IMR-90 (cell line): ENCODE measurements around the gene SH2B2. TPM values are rescaled to one million over a fixed set of nuclear protein-coding genes. Genes with fewer than 3 reads are reported as not detected.
"Not testable (repeated sequence)": the region's sequence is repeated elsewhere in the genome, so short reads cannot be mapped to it uniquely, and the experiment has no call there.

Experiments used
- ATAC-seq: fragments of 200-7000 bp; cut with Tn5 transposase; 2 replicates; pipeline ENCODE4 v1.9.1; 2020; ENCODE audit warnings: low read depth, mild to moderate bottlenecking, moderate library complexity
- BruUV-seq: library from RNA; stranded (reverse); fragments of 400-500 nt; replicated peaks from 2 replicates; lab custom pipeline; 2021; lab: Mats Ljungman, UMichigan
- CTCF ChIA-PET: fragments of 300-600 bp; formaldehyde crosslinking; extraction: SDS; loops from one replicate; lab custom pipeline; 2021; ENCODE audit warnings: antibody characterized with exemption; lab: Yijun Ruan, JAX
- POLR2A ChIA-PET: fragments of 300-600 bp; sonication (Branson Sonifier 250); formaldehyde crosslinking; loops from one replicate; lab custom pipeline; 2022; ENCODE audit warnings: antibody characterized with exemption; ENCODE audit not compliant: unreplicated experiment; lab: Charles Lee
- DNase-seq: peaks from one replicate; pipeline ENCODE4 v3.0.0; 2013
- H2AFZ ChIP-seq: replicated peaks from 2 replicates; pipeline ENCODE3; 2013; ENCODE audit warnings: low read length, mild to moderate bottlenecking; ENCODE audit not compliant: poor library complexity
- H2AK5ac ChIP-seq: 2 replicates; pipeline ENCODE4 v1.6.1; 2013; ENCODE audit warnings: low read depth, low read length, inconsistent platforms
- H2AK9ac ChIP-seq: replicated peaks from 2 replicates; pipeline ENCODE3; 2013; ENCODE audit warnings: mild to moderate bottlenecking, low read depth, low read length, moderate library complexity; ENCODE audit not compliant: poor library complexity
- H2BK120ac ChIP-seq: 2 replicates; pipeline ENCODE4 v1.6.1; 2013; ENCODE audit warnings: low read depth, low read length, inconsistent platforms
- H2BK15ac ChIP-seq: 3 replicates; pipeline ENCODE4 v1.6.1; 2013; ENCODE audit warnings: low read depth, low read length, inconsistent platforms
- H2BK20ac ChIP-seq: 2 replicates; pipeline ENCODE4 v1.6.1; 2013; ENCODE audit warnings: low read depth, mild to moderate bottlenecking, inconsistent platforms, low read length, moderate library complexity
- H2BK5ac ChIP-seq: 2 replicates; pipeline ENCODE4 v1.6.1; 2013; ENCODE audit warnings: mild to moderate bottlenecking, low read depth, low read length, inconsistent platforms; ENCODE audit not compliant: poor library complexity, severe bottlenecking
- H3K14ac ChIP-seq: replicated peaks from 2 replicates; pipeline ENCODE4 v1.6.1; 2013; ENCODE audit warnings: low read depth, low read length, inconsistent platforms
- H3K18ac ChIP-seq: 2 replicates; pipeline ENCODE4 v1.6.1; 2013; ENCODE audit warnings: low read depth, low read length, control low read depth
- H3K23ac ChIP-seq: 2 replicates; pipeline ENCODE4 v1.6.1; 2013; ENCODE audit warnings: low read depth, low read length, inconsistent platforms
- H3K27ac ChIP-seq: 2 replicates; pipeline ENCODE4 v1.5.1; 2013; ENCODE audit warnings: mild to moderate bottlenecking, control low read depth, low read length; ENCODE audit not compliant: insufficient read depth
- H3K27me3 ChIP-seq: 2 replicates; pipeline ENCODE4 v1.6.1; 2013; ENCODE audit warnings: low read length; ENCODE audit not compliant: control insufficient read depth, insufficient read depth
- H3K36me3 ChIP-seq: 2 replicates; pipeline ENCODE4 v1.6.1; 2013; ENCODE audit warnings: low read length, mixed read lengths; ENCODE audit not compliant: control insufficient read depth, insufficient read depth
- H3K4ac ChIP-seq: 2 replicates; pipeline ENCODE4 v1.6.1; 2013; ENCODE audit warnings: low read depth, low read length, inconsistent platforms
- H3K4me1 ChIP-seq: 2 replicates; pipeline ENCODE4 v1.6.1; 2013; ENCODE audit warnings: low read length, mixed read lengths; ENCODE audit not compliant: control insufficient read depth, insufficient read depth
- H3K4me2 ChIP-seq: 2 replicates; pipeline ENCODE4 v1.6.1; 2013; ENCODE audit warnings: low read depth, mild to moderate bottlenecking, control low read depth, low read length, moderate library complexity
- H3K4me3 ChIP-seq: 2 replicates; pipeline ENCODE4 v1.5.1; 2013; ENCODE audit warnings: low read depth, mild to moderate bottlenecking, control low read depth, low read length, moderate library complexity; ENCODE audit not compliant: insufficient read depth
- H3K56ac ChIP-seq: 2 replicates; pipeline ENCODE4 v1.6.1; 2013; ENCODE audit warnings: low read length, inconsistent platforms; ENCODE audit not compliant: insufficient read depth; ENCODE audit errors: extremely low read depth
- H3K79me1 ChIP-seq, 2 experiments: 2 replicates each; pipeline ENCODE4 v1.6.1; 2013; ENCODE audit warnings: low read length in 2 of 2, inconsistent platforms in 1 of 2, low read depth in 1 of 2
- H3K9ac ChIP-seq: 2 replicates; pipeline ENCODE4 v1.6.1; 2013; ENCODE audit warnings: low read depth, low read length, control low read depth
- H3K9me1 ChIP-seq: 2 replicates; pipeline ENCODE4 v1.6.1; 2013; ENCODE audit warnings: low read length, inconsistent platforms; ENCODE audit not compliant: insufficient read depth
- H3K9me3 ChIP-seq: 2 replicates; pipeline ENCODE4 v1.6.1; 2013; ENCODE audit warnings: low read length; ENCODE audit not compliant: control insufficient read depth, insufficient read depth
- H4K20me1 ChIP-seq: 2 replicates; pipeline ENCODE4 v1.6.1; 2013; ENCODE audit warnings: low read length, inconsistent platforms; ENCODE audit not compliant: insufficient read depth
- H4K5ac ChIP-seq: 2 replicates; pipeline ENCODE4 v1.6.1; 2013; ENCODE audit warnings: mild to moderate bottlenecking, low read depth, low read length, control low read depth
- H4K8ac ChIP-seq, 2 experiments: 2 replicates each; pipeline ENCODE4 v1.6.1; 2013; ENCODE audit warnings: low read depth in 2 of 2, low read length in 2 of 2, control low read depth in 1 of 2, inconsistent platforms in 1 of 2
- H4K91ac ChIP-seq: 2 replicates; pipeline ENCODE4 v1.6.1; 2013; ENCODE audit warnings: low read depth, low read length, inconsistent platforms; ENCODE audit not compliant: insufficient read depth
- WGBS, 2 experiments: methylation state at CpG; one replicate each; pipeline versions ENCODE4 v1.1.5 to v1.1.7; 2013; ENCODE audit warnings: missing lambda C conversion rate in 2 of 2; ENCODE audit not compliant: insufficient read length in 1 of 2; ENCODE audit errors: extremely low coverage in 2 of 2; 5-methylcytosine and 5-hydroxymethylcytosine counted together
- dilution Hi-C: fragments of 300-500 bp; cut with HindIII; formaldehyde crosslinking; loops from one replicate; pipeline ENCODE4 v1.14.3; 2018; ENCODE audit warnings: low sequenced_read_pairs; ENCODE audit not compliant: unreplicated experiment
- in situ Hi-C: fragments of 300-500 bp; cut with MboI; formaldehyde crosslinking; loops from 3 replicates; pipeline ENCODE4 v1.14.3; 2019; ENCODE audit warnings: low sequenced_read_pairs, inconsistent platforms, mixed read lengths
- intact Hi-C: fragments of 100-400 bp; cut with micrococcal nuclease; formaldehyde crosslinking; loops from 2 replicates; pipeline ENCODE4 v1.10.0; 2022
- polyA plus RNA-seq, 3 experiments: library from polyadenylated mRNA; depleted of rRNA; stranded (reverse); fragments of >200 nt; gene quantifications; 2 replicates each; pipeline ENCODE4 v1.2.3, GENCODE V29; 2012; ENCODE audit warnings: low replicate concordance in 1 of 3
- total RNA-seq: library from RNA; depleted of rRNA; stranded (reverse); fragments of >200 nt; gene quantifications from 2 replicates; pipeline ENCODE4 v1.2.3, GENCODE V29; 2012

The SH2B2 gene
- total and polyA plus RNA-seq, 2 of the 4 experiments (the other 2 are of a cell fraction), result 0.36 to 0.99 TPM

GRCh38 chr7:102335574-102335973, 48.9 kb downstream of the SH2B2 start:
- POLR2A ChIA-PET, H2BK5ac ChIP-seq: not testable (repeated sequence)

GRCh38 chr7:102337002-102337401, 50.3 kb downstream of the SH2B2 start:
- ATAC-seq, dilution Hi-C loops: not testable (repeated sequence)
- WGBS, 2 experiments, result no CpG with 5 or more reads among the region's 8 CpGs

More at GRCh38 chr7:102335574-102335973, 48.9 kb downstream of the SH2B2 start:
- H2BK15ac ChIP-seq, H3K56ac ChIP-seq, H3K79me1 ChIP-seq, H4K91ac ChIP-seq, dilution Hi-C loops, DNase-seq, BruUV-seq, H3K36me3 ChIP-seq, H4K5ac ChIP-seq, H3K4me3 ChIP-seq, H3K9me1 ChIP-seq, intact Hi-C loops, ATAC-seq, H3K14ac ChIP-seq, H3K23ac ChIP-seq, in situ Hi-C loops, H2AK5ac ChIP-seq, H3K27ac ChIP-seq, H2AFZ ChIP-seq, H3K4me2 ChIP-seq, H3K9ac ChIP-seq, H4K20me1 ChIP-seq, H3K18ac ChIP-seq, H3K9me3 ChIP-seq, H2BK20ac ChIP-seq, H3K4me1 ChIP-seq, H3K4ac ChIP-seq, H2BK120ac ChIP-seq, H2AK9ac ChIP-seq, H4K8ac ChIP-seq: not testable (repeated sequence)
- CTCF ChIA-PET, result interaction anchor here (0.6 kb wide), 1 partner anchor 1165 kb away, joined by 3 read pairs; no protein-coding TSS in a partner anchor
- 85% methylated on average over 4 of the region's 7 CpGs; no CpG with 5 or more reads in 1 of the 2 experiments for whole genome bisulfite sequencing, 2 experiments
- H3K27me3 ChIP-seq, result peaks cover 12% of the 10 kb centered on the region

More at GRCh38 chr7:102337002-102337401, 50.3 kb downstream of the SH2B2 start:
- intact Hi-C loops, H3K14ac ChIP-seq, H3K27ac ChIP-seq, H3K27me3 ChIP-seq, H3K18ac ChIP-seq, H3K23ac ChIP-seq, DNase-seq, CTCF ChIA-PET, H3K9me1 ChIP-seq, H4K91ac ChIP-seq, H2BK15ac ChIP-seq, H3K9me3 ChIP-seq, H2AFZ ChIP-seq, H2AK5ac ChIP-seq, H3K4ac ChIP-seq, H3K79me1 ChIP-seq, H4K8ac ChIP-seq, H3K36me3 ChIP-seq, H2AK9ac ChIP-seq, BruUV-seq, H3K4me1 ChIP-seq, H3K9ac ChIP-seq, H3K4me2 ChIP-seq, H3K56ac ChIP-seq, H2BK20ac ChIP-seq, H2BK5ac ChIP-seq, H4K20me1 ChIP-seq, H4K5ac ChIP-seq, in situ Hi-C loops, H2BK120ac ChIP-seq, H3K4me3 ChIP-seq: not testable (repeated sequence)
- POLR2A ChIA-PET, result interaction anchor here (0.6 kb wide), 1 partner anchor 65 kb away, joined by 5 read pairs; no protein-coding TSS in a partner anchor
